Measurements from ENCODE around the gene KASH5.

KASH5 gene

GRCh38 chr19:49389406-49389805 lies 1.4 kb downstream of the KASH5 start:
- H3K27ac ChIP-seq (ENCODE audit: low read length): no peak overlapping the region
- H3K27me3 ChIP-seq (ENCODE audit: control insufficient read depth, insufficient read depth, low read length): no peaks in the 10 kb centered on the region
- no peaks in the 10 kb centered on the region for H3K9me3 ChIP-seq (ENCODE audit: control insufficient read depth, low read depth, low read length)
- no peak overlapping the region for H3K9ac ChIP-seq (ENCODE audit: low read length)
- H3K36me3 ChIP-seq (ENCODE audit: control insufficient read depth, low read depth, low read length): no peaks in the 10 kb centered on the region
- H3K4me3 ChIP-seq (ENCODE audit: low read length): no peak overlapping the region
- H3K4me1 ChIP-seq (ENCODE audit: control insufficient read depth, low read depth, low read length): peaks cover 3% of the 10 kb centered on the region

- Histone ChIP-seq H3K9ac (ENCODE audit: low read length) (no peak overlapping the region), H3K27ac (ENCODE audit: low read length) (no peak overlapping the region), H3K36me3 (ENCODE audit: control insufficient read depth, low read depth, low read length) (no peaks in the 10 kb centered on the region), H3K4me3 (ENCODE audit: low read length) (no peak overlapping the region), H3K27me3 (ENCODE audit: control insufficient read depth, insufficient read depth, low read length) (no peaks in the 10 kb centered on the region), H3K9me3 (ENCODE audit: control insufficient read depth, low read depth, low read length) (no peaks in the 10 kb centered on the region), H3K4me1 (ENCODE audit: control insufficient read depth, low read depth, low read length) (peaks cover 3% of the 10 kb centered on the region)
Measured at GRCh38 chr19:49390131-49390928, 2.3 kb downstream of the KASH5 start.

GRCh38 chr19:49390929-49391359 lies 2.9 kb downstream of the KASH5 start:
- Histone ChIP-seq H3K27me3 (ENCODE audit: control insufficient read depth, insufficient read depth, low read length) (no peaks in the 10 kb centered on the region), H3K4me3 (ENCODE audit: low read length) (no peak overlapping the region), H3K4me1 (ENCODE audit: control insufficient read depth, low read depth, low read length) (peaks cover 8% of the 10 kb centered on the region), H3K36me3 (ENCODE audit: control insufficient read depth, low read depth, low read length) (no peaks in the 10 kb centered on the region), H3K9me3 (ENCODE audit: control insufficient read depth, low read depth, low read length) (no peaks in the 10 kb centered on the region), H3K27ac (ENCODE audit: low read length) (no peak overlapping the region), H3K9ac (ENCODE audit: low read length) (no peak overlapping the region)

- Histone ChIP-seq H3K4me1 (ENCODE audit: control insufficient read depth, low read depth, low read length) (peaks cover 8% of the 10 kb centered on the region), H3K36me3 (ENCODE audit: control insufficient read depth, low read depth, low read length) (no peaks in the 10 kb centered on the region), H3K27me3 (ENCODE audit: control insufficient read depth, insufficient read depth, low read length) (no peaks in the 10 kb centered on the region), H3K27ac (ENCODE audit: low read length) (no peak overlapping the region), H3K4me3 (ENCODE audit: low read length) (no peak overlapping the region), H3K9me3 (ENCODE audit: control insufficient read depth, low read depth, low read length) (no peaks in the 10 kb centered on the region), H3K9ac (ENCODE audit: low read length) (no peak overlapping the region)
Measured at GRCh38 chr19:49391581-49392399, 3.7 kb downstream of the KASH5 start.

GRCh38 chr19:49393881-49394280 lies 5.8 kb downstream of the KASH5 start:
- H3K36me3 ChIP-seq (ENCODE audit: control insufficient read depth, low read depth, low read length): no peaks in the 10 kb centered on the region
- no peak overlapping the region for H3K9ac ChIP-seq (ENCODE audit: low read length)
- peaks cover 8% of the 10 kb centered on the region for H3K4me1 ChIP-seq (ENCODE audit: control insufficient read depth, low read depth, low read length)
- no peak overlapping the region for H3K27ac ChIP-seq (ENCODE audit: low read length)
- no peaks in the 10 kb centered on the region for H3K27me3 ChIP-seq (ENCODE audit: control insufficient read depth, insufficient read depth, low read length)
- H3K4me3 ChIP-seq (ENCODE audit: low read length): no peak overlapping the region
- H3K9me3 ChIP-seq (ENCODE audit: control insufficient read depth, low read depth, low read length): no peaks in the 10 kb centered on the region

GRCh38 chr19:49395581-49396407 lies 7.7 kb downstream of the KASH5 start:
- no peak overlapping the region for H3K4me3 ChIP-seq (ENCODE audit: low read length)
- H3K27ac ChIP-seq (ENCODE audit: low read length): no peak overlapping the region
- H3K9ac ChIP-seq (ENCODE audit: low read length): no peak overlapping the region

GRCh38 chr19:49396738-49397505 lies 8.9 kb downstream of the KASH5 start:
- no peaks in the 10 kb centered on the region for H3K27me3 ChIP-seq (ENCODE audit: control insufficient read depth, insufficient read depth, low read length)
- no peak overlapping the region for H3K4me3 ChIP-seq (ENCODE audit: low read length)
- no peak overlapping the region for H3K9ac ChIP-seq (ENCODE audit: low read length)
- no peak overlapping the region for H3K27ac ChIP-seq (ENCODE audit: low read length)
- no peaks in the 10 kb centered on the region for H3K36me3 ChIP-seq (ENCODE audit: control insufficient read depth, low read depth, low read length)
- peaks cover 8% of the 10 kb centered on the region for H3K4me1 ChIP-seq (ENCODE audit: control insufficient read depth, low read depth, low read length)
- H3K9me3 ChIP-seq (ENCODE audit: control insufficient read depth, low read depth, low read length): no peaks in the 10 kb centered on the region

More at GRCh38 chr19:49395581-49396407, 7.7 kb downstream of the KASH5 start:
- H3K4me1 ChIP-seq (ENCODE audit: control insufficient read depth, low read depth, low read length): peaks cover 8% of the 10 kb centered on the region
- H3K27me3 ChIP-seq (ENCODE audit: control insufficient read depth, insufficient read depth, low read length): no peaks in the 10 kb centered on the region
- no peaks in the 10 kb centered on the region for H3K9me3 ChIP-seq (ENCODE audit: control insufficient read depth, low read depth, low read length)
- no peaks in the 10 kb centered on the region for H3K36me3 ChIP-seq (ENCODE audit: control insufficient read depth, low read depth, low read length)

- Histone ChIP-seq H3K9me3 (ENCODE audit: control insufficient read depth, low read depth, low read length) (no peaks in the 10 kb centered on the region), H3K27me3 (ENCODE audit: control insufficient read depth, insufficient read depth, low read length) (no peaks in the 10 kb centered on the region), H3K4me1 (ENCODE audit: control insufficient read depth, low read depth, low read length) (peaks cover 8% of the 10 kb centered on the region), H3K9ac (ENCODE audit: low read length) (no peak overlapping the region), H3K27ac (ENCODE audit: low read length) (no peak overlapping the region), H3K4me3 (ENCODE audit: low read length) (no peak overlapping the region), H3K36me3 (ENCODE audit: control insufficient read depth, low read depth, low read length) (no peaks in the 10 kb centered on the region)
Measured at GRCh38 chr19:49398001-49398615, 10.1 kb downstream of the KASH5 start.

- peaks cover 14% of the 10 kb centered on the region for H3K4me1 ChIP-seq (ENCODE audit: control insufficient read depth, low read depth, low read length)
- no peak overlapping the region for H3K9ac ChIP-seq (ENCODE audit: low read length)
- no peaks in the 10 kb centered on the region for H3K36me3 ChIP-seq (ENCODE audit: control insufficient read depth, low read depth, low read length)
- H3K4me3 ChIP-seq (ENCODE audit: low read length): no peak overlapping the region
- no peaks in the 10 kb centered on the region for H3K27me3 ChIP-seq (ENCODE audit: control insufficient read depth, insufficient read depth, low read length)
- no peak overlapping the region for H3K27ac ChIP-seq (ENCODE audit: low read length)
- H3K9me3 ChIP-seq (ENCODE audit: control insufficient read depth, low read depth, low read length): no peaks in the 10 kb centered on the region
Measured at GRCh38 chr19:49398931-49399330, 10.9 kb downstream of the KASH5 start.

- no peaks in the 10 kb centered on the region for H3K9me3 ChIP-seq (ENCODE audit: control insufficient read depth, low read depth, low read length)
- no peak overlapping the region for H3K4me3 ChIP-seq (ENCODE audit: low read length)
- no peak overlapping the region for H3K9ac ChIP-seq (ENCODE audit: low read length)
- H3K27me3 ChIP-seq (ENCODE audit: control insufficient read depth, insufficient read depth, low read length): no peaks in the 10 kb centered on the region
- H3K36me3 ChIP-seq (ENCODE audit: control insufficient read depth, low read depth, low read length): no peaks in the 10 kb centered on the region
- no peak overlapping the region for H3K27ac ChIP-seq (ENCODE audit: low read length)
- H3K4me1 ChIP-seq (ENCODE audit: control insufficient read depth, low read depth, low read length): peaks cover 20% of the 10 kb centered on the region
Measured at GRCh38 chr19:49400029-49400428, 12.0 kb downstream of the KASH5 start.

Data from iPS-18a (cell line).